C4-2B (cell line): ENCODE results near the gene SUCNR1.

Experiments
- ZFX ChIP-seq: fragments of 450-650 bp; IDR thresholded peaks from 2 replicates; pipeline ENCODE4 v1.6.1; 2017
- TF ChIP-seq, protein P1 (sequence below): fragments of 450-650 bp; conservative IDR thresholded peaks from 2 replicates; pipeline ENCODE4 v1.5.1; 2017; ENCODE audit warnings: mild to moderate bottlenecking

DNA sequence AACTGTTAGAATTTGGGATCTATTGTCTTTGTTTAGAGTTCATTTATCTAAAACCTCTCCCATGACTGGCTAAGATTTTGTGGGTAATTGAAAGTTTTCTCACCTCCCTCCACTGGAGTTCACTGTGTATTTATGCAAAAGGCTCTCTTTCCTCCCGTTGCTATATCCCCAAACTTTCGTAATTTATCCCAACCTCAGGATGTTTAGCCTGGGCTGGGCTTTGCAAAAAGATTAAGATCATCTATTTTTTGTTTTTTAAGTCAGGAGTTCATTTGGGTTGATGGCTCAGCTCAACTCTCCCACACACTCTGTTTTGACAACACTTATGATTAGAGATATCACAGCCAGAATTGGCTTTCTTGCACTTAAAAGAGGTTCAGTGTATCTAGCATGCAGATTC, 27.0 kb downstream of the SUCNR1 start:
- TF ChIP-seq, protein P1, sequence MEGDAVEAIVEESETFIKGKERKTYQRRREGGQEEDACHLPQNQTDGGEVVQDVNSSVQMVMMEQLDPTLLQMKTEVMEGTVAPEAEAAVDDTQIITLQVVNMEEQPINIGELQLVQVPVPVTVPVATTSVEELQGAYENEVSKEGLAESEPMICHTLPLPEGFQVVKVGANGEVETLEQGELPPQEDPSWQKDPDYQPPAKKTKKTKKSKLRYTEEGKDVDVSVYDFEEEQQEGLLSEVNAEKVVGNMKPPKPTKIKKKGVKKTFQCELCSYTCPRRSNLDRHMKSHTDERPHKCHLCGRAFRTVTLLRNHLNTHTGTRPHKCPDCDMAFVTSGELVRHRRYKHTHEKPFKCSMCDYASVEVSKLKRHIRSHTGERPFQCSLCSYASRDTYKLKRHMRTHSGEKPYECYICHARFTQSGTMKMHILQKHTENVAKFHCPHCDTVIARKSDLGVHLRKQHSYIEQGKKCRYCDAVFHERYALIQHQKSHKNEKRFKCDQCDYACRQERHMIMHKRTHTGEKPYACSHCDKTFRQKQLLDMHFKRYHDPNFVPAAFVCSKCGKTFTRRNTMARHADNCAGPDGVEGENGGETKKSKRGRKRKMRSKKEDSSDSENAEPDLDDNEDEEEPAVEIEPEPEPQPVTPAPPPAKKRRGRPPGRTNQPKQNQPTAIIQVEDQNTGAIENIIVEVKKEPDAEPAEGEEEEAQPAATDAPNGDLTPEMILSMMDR = no peak
- no peak for TF ChIP-seq ZFX
